Measurements from ENCODE around the gene AGRP.

The AGRP gene

GRCh38 chr16:67451704-67452435 lies 31.5 kb downstream of the AGRP start:
- H3K27me3 ChIP-seq (ENCODE audit: control insufficient read depth, insufficient read depth, low read length): no peaks in the 10 kb centered on the region
- H3K4me3 ChIP-seq (ENCODE audit: low read depth, low read length): no peak overlapping the region
- H3K36me3 ChIP-seq (ENCODE audit: control insufficient read depth, insufficient read depth, low read length): peaks cover 17% of the 10 kb centered on the region
- H3K9ac ChIP-seq (ENCODE audit: low read length): no peak overlapping the region
- H3K4me1 ChIP-seq (ENCODE audit: control insufficient read depth, insufficient read depth, low read length): no peaks in the 10 kb centered on the region; the same call in 1 of the 2 replicates
- H3K27ac ChIP-seq (ENCODE audit: low read depth, low read length): no peak overlapping the region
- no peaks in the 10 kb centered on the region for H3K9me3 ChIP-seq (ENCODE audit: control insufficient read depth, insufficient read depth, low read depth, low read length)

GRCh38 chr16:67451061-67451703 lies 32.2 kb downstream of the AGRP start:
- Histone ChIP-seq H3K27me3 (ENCODE audit: control insufficient read depth, insufficient read depth, low read length) (no peaks in the 10 kb centered on the region), H3K27ac (ENCODE audit: low read depth, low read length) (no peak overlapping the region), H3K4me1 (ENCODE audit: control insufficient read depth, insufficient read depth, low read length) (no peaks in the 10 kb centered on the region; the same call in 1 of the 2 replicates), H3K4me3 (ENCODE audit: low read depth, low read length) (no peak overlapping the region), H3K36me3 (ENCODE audit: control insufficient read depth, insufficient read depth, low read length) (peaks cover 17% of the 10 kb centered on the region), H3K9me3 (ENCODE audit: control insufficient read depth, insufficient read depth, low read depth, low read length) (no peaks in the 10 kb centered on the region), H3K9ac (ENCODE audit: low read length) (no peak overlapping the region)

- H3K4me3 ChIP-seq (ENCODE audit: low read depth, low read length): no peak overlapping the region
- H3K27me3 ChIP-seq (ENCODE audit: control insufficient read depth, insufficient read depth, low read length): no peaks in the 10 kb centered on the region
- H3K4me1 ChIP-seq (ENCODE audit: control insufficient read depth, insufficient read depth, low read length): peaks cover 1% of the 10 kb centered on the region; the same call in 1 of the 2 replicates
- no peaks in the 10 kb centered on the region for H3K9me3 ChIP-seq (ENCODE audit: control insufficient read depth, insufficient read depth, low read depth, low read length)
- peaks cover 17% of the 10 kb centered on the region for H3K36me3 ChIP-seq (ENCODE audit: control insufficient read depth, insufficient read depth, low read length)
- H3K27ac ChIP-seq (ENCODE audit: low read depth, low read length): no peak overlapping the region
- no peak overlapping the region for H3K9ac ChIP-seq (ENCODE audit: low read length)
Measured at GRCh38 chr16:67449739-67450138, 33.6 kb downstream of the AGRP start.

- H3K27ac ChIP-seq (ENCODE audit: low read depth, low read length): no peak overlapping the region
- no peak overlapping the region for H3K9ac ChIP-seq (ENCODE audit: low read length)
- H3K4me3 ChIP-seq (ENCODE audit: low read depth, low read length): no peak overlapping the region
Measured at GRCh38 chr16:67449336-67449735, 34.0 kb downstream of the AGRP start.

GRCh38 chr16:67448580-67448979 lies 34.8 kb downstream of the AGRP start:
- Histone ChIP-seq H3K27ac (ENCODE audit: low read depth, low read length) (no peak overlapping the region), H3K4me3 (ENCODE audit: low read depth, low read length) (no peak overlapping the region), H3K27me3 (ENCODE audit: control insufficient read depth, insufficient read depth, low read length) (no peaks in the 10 kb centered on the region), H3K9ac (ENCODE audit: low read length) (no peak overlapping the region), H3K36me3 (ENCODE audit: control insufficient read depth, insufficient read depth, low read length) (peaks cover 17% of the 10 kb centered on the region), H3K9me3 (ENCODE audit: control insufficient read depth, insufficient read depth, low read depth, low read length) (no peaks in the 10 kb centered on the region), H3K4me1 (ENCODE audit: control insufficient read depth, insufficient read depth, low read length) (peaks cover 8% of the 10 kb centered on the region; the same call in 1 of the 2 replicates)

More at GRCh38 chr16:67449336-67449735, 34.0 kb downstream of the AGRP start:
- no peaks in the 10 kb centered on the region for H3K27me3 ChIP-seq (ENCODE audit: control insufficient read depth, insufficient read depth, low read length)
- no peaks in the 10 kb centered on the region for H3K9me3 ChIP-seq (ENCODE audit: control insufficient read depth, insufficient read depth, low read depth, low read length)
- H3K4me1 ChIP-seq (ENCODE audit: control insufficient read depth, insufficient read depth, low read length): peaks cover 5% of the 10 kb centered on the region
- H3K36me3 ChIP-seq (ENCODE audit: control insufficient read depth, insufficient read depth, low read length): peaks cover 17% of the 10 kb centered on the region

- no peak overlapping the region for H3K9ac ChIP-seq (ENCODE audit: low read length)
- H3K4me1 ChIP-seq (ENCODE audit: control insufficient read depth, insufficient read depth, low read length): peaks cover 8% of the 10 kb centered on the region; the same call in 1 of the 2 replicates
- H3K9me3 ChIP-seq (ENCODE audit: control insufficient read depth, insufficient read depth, low read depth, low read length): no peaks in the 10 kb centered on the region
- no peak overlapping the region for H3K4me3 ChIP-seq (ENCODE audit: low read depth, low read length)
- H3K27ac ChIP-seq (ENCODE audit: low read depth, low read length): no peak overlapping the region
- no peaks in the 10 kb centered on the region for H3K27me3 ChIP-seq (ENCODE audit: control insufficient read depth, insufficient read depth, low read length)
- peaks cover 10% of the 10 kb centered on the region; the same call in 1 of the 2 replicates for H3K36me3 ChIP-seq (ENCODE audit: control insufficient read depth, insufficient read depth, low read length)
Measured at GRCh38 chr16:67447508-67448076, 35.8 kb downstream of the AGRP start.

- Histone ChIP-seq H3K4me3 (ENCODE audit: low read depth, low read length) (no peak overlapping the region), H3K9ac (ENCODE audit: low read length) (no peak overlapping the region), H3K27ac (ENCODE audit: low read depth, low read length) (no peak overlapping the region), H3K9me3 (ENCODE audit: control insufficient read depth, insufficient read depth, low read depth, low read length) (no peaks in the 10 kb centered on the region), H3K36me3 (ENCODE audit: control insufficient read depth, insufficient read depth, low read length) (peaks cover 6% of the 10 kb centered on the region; the same call in 1 of the 2 replicates), H3K27me3 (ENCODE audit: control insufficient read depth, insufficient read depth, low read length) (no peaks in the 10 kb centered on the region), H3K4me1 (ENCODE audit: control insufficient read depth, insufficient read depth, low read length) (peaks cover 8% of the 10 kb centered on the region; the same call in 1 of the 2 replicates)
Measured at GRCh38 chr16:67446968-67447507, 36.3 kb downstream of the AGRP start.

GRCh38 chr16:67445913-67446907 lies 37.1 kb downstream of the AGRP start:
- Histone ChIP-seq H3K27me3 (ENCODE audit: control insufficient read depth, insufficient read depth, low read length) (no peaks in the 10 kb centered on the region), H3K9ac (ENCODE audit: low read length) (no peak overlapping the region), H3K4me1 (ENCODE audit: control insufficient read depth, insufficient read depth, low read length) (peaks cover 8% of the 10 kb centered on the region; the same call in 1 of the 2 replicates), H3K9me3 (ENCODE audit: control insufficient read depth, insufficient read depth, low read depth, low read length) (no peaks in the 10 kb centered on the region), H3K36me3 (ENCODE audit: control insufficient read depth, insufficient read depth, low read length) (no peaks in the 10 kb centered on the region), H3K27ac (ENCODE audit: low read depth, low read length) (no peak overlapping the region), H3K4me3 (ENCODE audit: low read depth, low read length) (no peak overlapping the region)

- H3K4me1 ChIP-seq (ENCODE audit: control insufficient read depth, insufficient read depth, low read length): peaks cover 8% of the 10 kb centered on the region; the same call in 1 of the 2 replicates
Measured at GRCh38 chr16:67445441-67445912, 37.9 kb downstream of the AGRP start.

GRCh38 chr16:67445126-67445426 lies 38.3 kb downstream of the AGRP start:
- Histone ChIP-seq H3K4me3 (ENCODE audit: low read depth, low read length) (no peak overlapping the region), H3K4me1 (ENCODE audit: control insufficient read depth, insufficient read depth, low read length) (peaks cover 8% of the 10 kb centered on the region; the same call in 1 of the 2 replicates), H3K9ac (ENCODE audit: low read length) (no peak overlapping the region), H3K27me3 (ENCODE audit: control insufficient read depth, insufficient read depth, low read length) (no peaks in the 10 kb centered on the region), H3K9me3 (ENCODE audit: control insufficient read depth, insufficient read depth, low read depth, low read length) (no peaks in the 10 kb centered on the region), H3K36me3 (ENCODE audit: control insufficient read depth, insufficient read depth, low read length) (no peaks in the 10 kb centered on the region), H3K27ac (ENCODE audit: low read depth, low read length) (no peak overlapping the region)

More at GRCh38 chr16:67445441-67445912, 37.9 kb downstream of the AGRP start:
- Histone ChIP-seq H3K36me3 (ENCODE audit: control insufficient read depth, insufficient read depth, low read length) (no peaks in the 10 kb centered on the region), H3K27me3 (ENCODE audit: control insufficient read depth, insufficient read depth, low read length) (no peaks in the 10 kb centered on the region), H3K4me3 (ENCODE audit: low read depth, low read length) (no peak overlapping the region), H3K9ac (ENCODE audit: low read length) (no peak overlapping the region), H3K9me3 (ENCODE audit: control insufficient read depth, insufficient read depth, low read depth, low read length) (no peaks in the 10 kb centered on the region), H3K27ac (ENCODE audit: low read depth, low read length) (no peak overlapping the region)

All from HUES6 (cell line).